ENCODE data around the gene IL1RAPL1. TPM values are rescaled to one million over a fixed set of nuclear protein-coding genes. Genes with fewer than 3 reads are reported as not detected.

Gene IL1RAPL1
- polyA plus RNA-seq, 1 donor from 2014 or later: not detected

DNA sequence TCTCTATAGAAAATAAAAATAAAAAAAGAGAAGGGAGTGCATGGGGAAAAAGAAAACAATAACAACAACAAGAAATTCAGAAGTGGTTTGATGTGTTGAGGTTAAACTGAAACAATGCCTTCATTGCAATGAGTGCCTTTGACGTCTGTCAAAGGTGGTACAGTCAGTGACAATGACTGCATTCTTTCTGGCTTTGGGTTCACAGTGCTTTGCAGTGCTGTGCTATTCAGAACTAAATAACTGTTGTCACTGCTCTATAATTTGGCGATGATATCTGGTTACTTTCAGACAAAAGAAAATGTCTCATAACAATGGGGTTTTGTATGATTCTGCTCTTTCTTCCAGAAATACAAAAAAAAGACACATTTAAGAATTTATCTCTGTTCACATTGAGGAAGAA lies 1139.6 kb downstream of the IL1RAPL1 start:
- Histone ChIP-seq H2AFZ (ENCODE audit: low read depth, low read length) (no peak overlapping the region), H3K9ac (ENCODE audit: low read length) (no peak overlapping the region), H3K4me3 (ENCODE audit: low read length) (no peak overlapping the region), H3K4me2 (ENCODE audit: low read length) (no peak overlapping the region), H3K36me3 (ENCODE audit: insufficient read depth, low read length) (no peaks in the 10 kb centered on the region), H4K20me1 (ENCODE audit: insufficient read depth) (no peaks in the 10 kb centered on the region), H3F3A (ENCODE audit: insufficient read depth, low read length, poor library complexity, severe bottlenecking) (no peaks in the 10 kb centered on the region), H3K27me3 (ENCODE audit: insufficient read depth, low read depth, low read length) (no peaks in the 10 kb centered on the region), H3K9me2 (ENCODE audit: insufficient read depth, low read length) (no peaks in the 10 kb centered on the region), H3K27ac (ENCODE audit: low read length) (no peak overlapping the region), H3K9me3 (ENCODE audit: low read length) (no peaks in the 10 kb centered on the region), H3K79me2 (replicated peaks; ENCODE audit: insufficient read depth, low read length) (no peaks in the 10 kb centered on the region)
- TF ChIP-seq, protein P1, sequence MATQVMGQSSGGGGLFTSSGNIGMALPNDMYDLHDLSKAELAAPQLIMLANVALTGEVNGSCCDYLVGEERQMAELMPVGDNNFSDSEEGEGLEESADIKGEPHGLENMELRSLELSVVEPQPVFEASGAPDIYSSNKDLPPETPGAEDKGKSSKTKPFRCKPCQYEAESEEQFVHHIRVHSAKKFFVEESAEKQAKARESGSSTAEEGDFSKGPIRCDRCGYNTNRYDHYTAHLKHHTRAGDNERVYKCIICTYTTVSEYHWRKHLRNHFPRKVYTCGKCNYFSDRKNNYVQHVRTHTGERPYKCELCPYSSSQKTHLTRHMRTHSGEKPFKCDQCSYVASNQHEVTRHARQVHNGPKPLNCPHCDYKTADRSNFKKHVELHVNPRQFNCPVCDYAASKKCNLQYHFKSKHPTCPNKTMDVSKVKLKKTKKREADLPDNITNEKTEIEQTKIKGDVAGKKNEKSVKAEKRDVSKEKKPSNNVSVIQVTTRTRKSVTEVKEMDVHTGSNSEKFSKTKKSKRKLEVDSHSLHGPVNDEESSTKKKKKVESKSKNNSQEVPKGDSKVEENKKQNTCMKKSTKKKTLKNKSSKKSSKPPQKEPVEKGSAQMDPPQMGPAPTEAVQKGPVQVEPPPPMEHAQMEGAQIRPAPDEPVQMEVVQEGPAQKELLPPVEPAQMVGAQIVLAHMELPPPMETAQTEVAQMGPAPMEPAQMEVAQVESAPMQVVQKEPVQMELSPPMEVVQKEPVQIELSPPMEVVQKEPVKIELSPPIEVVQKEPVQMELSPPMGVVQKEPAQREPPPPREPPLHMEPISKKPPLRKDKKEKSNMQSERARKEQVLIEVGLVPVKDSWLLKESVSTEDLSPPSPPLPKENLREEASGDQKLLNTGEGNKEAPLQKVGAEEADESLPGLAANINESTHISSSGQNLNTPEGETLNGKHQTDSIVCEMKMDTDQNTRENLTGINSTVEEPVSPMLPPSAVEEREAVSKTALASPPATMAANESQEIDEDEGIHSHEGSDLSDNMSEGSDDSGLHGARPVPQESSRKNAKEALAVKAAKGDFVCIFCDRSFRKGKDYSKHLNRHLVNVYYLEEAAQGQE (IDR thresholded peaks at IDR 0.05; ENCODE audit: borderline replicate concordance): no peak
- TF ChIP-seq EZH2 (IDR thresholded peaks at IDR 0.05; ENCODE audit: borderline replicate concordance, insufficient read depth, low read length, poor library complexity, severe bottlenecking) (no peak), SMC3 (conservative IDR thresholded peaks at IDR 0.05; ENCODE audit: poor library complexity) (no peak), RAD21 (conservative IDR thresholded peaks at IDR 0.05) (no peak), TAF1 (IDR thresholded peaks at IDR 0.05; ENCODE audit: low read depth) (no peak), MXI1 (conservative IDR thresholded peaks at IDR 0.05; ENCODE audit: poor library complexity, severe bottlenecking) (no peak), EP300 (conservative IDR thresholded peaks at IDR 0.05; ENCODE audit: poor library complexity, severe bottlenecking) (no peak), POLR2AphosphoS5 (IDR thresholded peaks at IDR 0.05) (no peak)
- TF ChIP-seq, protein P2, sequence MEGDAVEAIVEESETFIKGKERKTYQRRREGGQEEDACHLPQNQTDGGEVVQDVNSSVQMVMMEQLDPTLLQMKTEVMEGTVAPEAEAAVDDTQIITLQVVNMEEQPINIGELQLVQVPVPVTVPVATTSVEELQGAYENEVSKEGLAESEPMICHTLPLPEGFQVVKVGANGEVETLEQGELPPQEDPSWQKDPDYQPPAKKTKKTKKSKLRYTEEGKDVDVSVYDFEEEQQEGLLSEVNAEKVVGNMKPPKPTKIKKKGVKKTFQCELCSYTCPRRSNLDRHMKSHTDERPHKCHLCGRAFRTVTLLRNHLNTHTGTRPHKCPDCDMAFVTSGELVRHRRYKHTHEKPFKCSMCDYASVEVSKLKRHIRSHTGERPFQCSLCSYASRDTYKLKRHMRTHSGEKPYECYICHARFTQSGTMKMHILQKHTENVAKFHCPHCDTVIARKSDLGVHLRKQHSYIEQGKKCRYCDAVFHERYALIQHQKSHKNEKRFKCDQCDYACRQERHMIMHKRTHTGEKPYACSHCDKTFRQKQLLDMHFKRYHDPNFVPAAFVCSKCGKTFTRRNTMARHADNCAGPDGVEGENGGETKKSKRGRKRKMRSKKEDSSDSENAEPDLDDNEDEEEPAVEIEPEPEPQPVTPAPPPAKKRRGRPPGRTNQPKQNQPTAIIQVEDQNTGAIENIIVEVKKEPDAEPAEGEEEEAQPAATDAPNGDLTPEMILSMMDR (IDR thresholded peaks at IDR 0.05; ENCODE audit: poor library complexity, severe bottlenecking): no peak

DNA sequence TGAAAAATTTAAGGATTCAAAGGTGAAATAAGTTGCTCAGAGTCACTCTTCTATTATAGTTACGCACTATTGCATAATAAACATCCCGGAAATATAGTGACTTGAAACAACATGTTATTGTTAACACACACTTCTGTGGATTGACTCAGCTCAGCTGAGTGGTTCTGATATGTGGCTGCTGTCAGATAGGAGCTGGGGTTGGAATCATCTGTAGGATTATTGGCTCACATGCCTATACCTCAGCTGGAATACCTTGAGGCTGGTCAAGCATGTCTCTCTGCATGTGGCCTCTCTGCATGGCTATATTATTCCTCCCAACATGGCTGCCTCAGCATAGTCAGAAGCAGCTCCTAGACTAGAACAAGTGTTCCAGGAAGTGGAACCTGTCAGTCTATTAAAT lies 1141.4 kb downstream of the IL1RAPL1 start:
- H3K27me3 ChIP-seq (ENCODE audit: insufficient read depth, low read depth, low read length): no peaks in the 10 kb centered on the region
- H3K36me3 ChIP-seq (ENCODE audit: insufficient read depth, low read length): no peaks in the 10 kb centered on the region
- no peak overlapping the region for H3K4me3 ChIP-seq (ENCODE audit: low read length)
- no peak overlapping the region for H3K9ac ChIP-seq (ENCODE audit: low read length)
- H3F3A ChIP-seq (ENCODE audit: insufficient read depth, low read length, poor library complexity, severe bottlenecking): no peaks in the 10 kb centered on the region
- no peaks in the 10 kb centered on the region for H4K20me1 ChIP-seq (ENCODE audit: insufficient read depth)
- H3K9me2 ChIP-seq (ENCODE audit: insufficient read depth, low read length): no peaks in the 10 kb centered on the region
- H3K79me2 ChIP-seq (replicated peaks; ENCODE audit: insufficient read depth, low read length): no peaks in the 10 kb centered on the region
- no peak overlapping the region for H3K27ac ChIP-seq (ENCODE audit: low read length)
- no peak overlapping the region for H2AFZ ChIP-seq (ENCODE audit: low read depth, low read length)
- TF ChIP-seq EP300 (conservative IDR thresholded peaks at IDR 0.05; ENCODE audit: poor library complexity, severe bottlenecking) (no peak), TAF1 (IDR thresholded peaks at IDR 0.05; ENCODE audit: low read depth) (no peak), RAD21 (conservative IDR thresholded peaks at IDR 0.05) (no peak), POLR2AphosphoS5 (IDR thresholded peaks at IDR 0.05) (no peak), SMC3 (conservative IDR thresholded peaks at IDR 0.05; ENCODE audit: poor library complexity) (no peak), MXI1 (conservative IDR thresholded peaks at IDR 0.05; ENCODE audit: poor library complexity, severe bottlenecking) (no peak), EZH2 (IDR thresholded peaks at IDR 0.05; ENCODE audit: borderline replicate concordance, insufficient read depth, low read length, poor library complexity, severe bottlenecking) (no peak)
- TF ChIP-seq, protein P1 (IDR thresholded peaks at IDR 0.05; ENCODE audit: borderline replicate concordance): no peak
- TF ChIP-seq, protein P2 (IDR thresholded peaks at IDR 0.05; ENCODE audit: poor library complexity, severe bottlenecking): no peak
- H3K9me3 ChIP-seq (ENCODE audit: low read length): no peaks in the 10 kb centered on the region
- no peak overlapping the region for H3K4me2 ChIP-seq (ENCODE audit: low read length)
